Activated CD8-positive, alpha-beta T cell treated with anti-CD3 and anti-CD28 coated beads, Interleukin-2, amount 10 ng/mL, durations not matched to agents 7 days and 5 days (primary cell): ENCODE data around the gene UBXN7. TPM values are rescaled to one million over a fixed set of nuclear protein-coding genes. Genes with fewer than 3 reads are reported as not detected.
"Not testable (repeated sequence)": the region's sequence is repeated elsewhere in the genome, so short reads cannot be mapped to it uniquely, and the experiment has no call there.

Experiments
- ATAC-seq: fragments of 150-1000 bp; cut with Tn5 transposase; one replicate; pipeline ENCODE4 v1.10.0; 2021; ENCODE audit warnings: moderate library complexity
- CTCF ChIA-PET: fragments of 350-600 bp; sonication (Branson Sonifier 250); formaldehyde crosslinking; loops from one replicate; lab custom pipeline; 2021; ENCODE audit warnings: antibody characterized with exemption; lab: Charles Lee
- POLR2A ChIA-PET: fragments of 350-600 bp; sonication (Branson Sonifier 250); formaldehyde crosslinking; loops from one replicate; lab custom pipeline; 2021; ENCODE audit warnings: antibody characterized with exemption; lab: Charles Lee
- DNase-seq: peaks from one replicate; pipeline ENCODE4 v3.0.0-alpha.2; 2020
- H3K27ac Mint-ChIP-seq: one replicate; pipeline ENCODE4 v1.8.0; 2021; ENCODE audit warnings: mild to moderate bottlenecking, mixed read lengths
- H3K27me3 Mint-ChIP-seq: one replicate; pipeline ENCODE4 v1.8.0; 2021; ENCODE audit warnings: low read depth, mixed read lengths
- H3K36me3 Mint-ChIP-seq: one replicate; pipeline ENCODE4 v1.8.0; 2021; ENCODE audit warnings: low read depth, mixed read lengths
- H3K4me1 Mint-ChIP-seq: one replicate; pipeline ENCODE4 v1.8.0; 2021; ENCODE audit warnings: low read depth, mixed read lengths
- H3K4me3 Mint-ChIP-seq: one replicate; pipeline ENCODE4 v1.8.0; 2021; ENCODE audit warnings: mild to moderate bottlenecking, mixed read lengths
- H3K9me3 Mint-ChIP-seq: one replicate; pipeline ENCODE4 v1.8.0; 2022; ENCODE audit warnings: mixed read lengths; ENCODE audit not compliant: insufficient read depth
- total RNA-seq, 2 experiments: library from RNA; stranded (reverse); gene quantifications; one replicate each; pipeline ENCODE4 v1.2.3, GENCODE V29; 2021

The UBXN7 gene
- total RNA-seq, 2 experiments from 2014 or later, result 43.5 to 45.1 TPM

GRCh38 chr3:196445391-196445790 is 13.2 kb upstream of the UBXN7 start:
- DNase-seq, H3K4me3 Mint-ChIP-seq, POLR2A ChIA-PET, H3K36me3 Mint-ChIP-seq, H3K27ac Mint-ChIP-seq, H3K27me3 Mint-ChIP-seq, ATAC-seq, CTCF ChIA-PET, H3K9me3 Mint-ChIP-seq, H3K4me1 Mint-ChIP-seq: not testable (repeated sequence)

- Mint-ChIP-seq H3K27ac (no peak overlapping the region), H3K4me1 (peaks cover 6% of the 10 kb centered on the region), H3K9me3 (no peaks in the 10 kb centered on the region), H3K36me3 (no peaks in the 10 kb centered on the region), H3K27me3 (no peaks in the 10 kb centered on the region), H3K4me3 (no peak overlapping the region)
- CTCF ChIA-PET, result no interaction called here
- POLR2A ChIA-PET, result interaction anchor here (0.7 kb wide), 1 partner anchor 43 kb away, joined by 3 read pairs; no protein-coding TSS in a partner anchor
- DNase-seq (no peak), ATAC-seq (no peak)
Observed at GRCh38 chr3:196444500-196444894, 12.3 kb upstream of the UBXN7 start.

GRCh38 chr3:196440696-196441095 is 8.5 kb upstream of the UBXN7 start:
- no peak overlapping the region for H3K4me3 Mint-ChIP-seq
- CTCF ChIA-PET, result no interaction called here
- POLR2A ChIA-PET, result no interaction called here
- no peak for ATAC-seq
- H3K27ac Mint-ChIP-seq, result no peak overlapping the region
- no peak for DNase-seq
- no peaks in the 10 kb centered on the region for H3K36me3 Mint-ChIP-seq
- no peaks in the 10 kb centered on the region for H3K9me3 Mint-ChIP-seq
- peaks cover 6% of the 10 kb centered on the region for H3K4me1 Mint-ChIP-seq
- no peaks in the 10 kb centered on the region for H3K27me3 Mint-ChIP-seq

GRCh38 chr3:196440041-196440537 is 7.9 kb upstream of the UBXN7 start:
- H3K9me3 Mint-ChIP-seq, result no peaks in the 10 kb centered on the region
- no peaks in the 10 kb centered on the region for H3K36me3 Mint-ChIP-seq
- H3K27me3 Mint-ChIP-seq, result peaks cover 2% of the 10 kb centered on the region
- DNase-seq (no peak), ATAC-seq (no peak)
- no peak overlapping the region for H3K27ac Mint-ChIP-seq
- POLR2A ChIA-PET, result no interaction called here
- no peak overlapping the region for H3K4me3 Mint-ChIP-seq
- CTCF ChIA-PET, result no interaction called here
- H3K4me1 Mint-ChIP-seq, result peaks cover 6% of the 10 kb centered on the region

GRCh38 chr3:196431181-196432136 is 768 bp downstream of the UBXN7 start:
- Mint-ChIP-seq H3K36me3 (peaks cover 9% of the 10 kb centered on the region), H3K4me3 (peak overlapping the region; percentile 69), H3K27ac (peak overlapping the region; percentile 98), H3K27me3 (peaks cover 6% of the 10 kb centered on the region), H3K4me1 (peaks cover 19% of the 10 kb centered on the region), H3K9me3 (no peaks in the 10 kb centered on the region)
- POLR2A ChIA-PET, result interaction anchor here (0.9 to 1.7 kb wide), 6 partner anchors 8 to 436 kb away, joined by 3 to 7 read pairs (median 6); partner anchors contain the start of genes DYNLT2B, RNF168 and SENP5
- DNase-seq, result peak; percentile 31
- peak; percentile 24 for ATAC-seq
- CTCF ChIA-PET, result interaction anchor here (1.3 kb wide), 1 partner anchor 97 kb away, joined by 3 read pairs; no protein-coding TSS in a partner anchor

- peaks cover 10% of the 10 kb centered on the region for H3K36me3 Mint-ChIP-seq
- ATAC-seq (no peak), DNase-seq (no peak)
- H3K4me3 Mint-ChIP-seq, result no peak overlapping the region
- peaks cover 14% of the 10 kb centered on the region for H3K4me1 Mint-ChIP-seq
- no peak overlapping the region for H3K27ac Mint-ChIP-seq
- ChIA-PET CTCF (no interaction called here), POLR2A (no interaction called here)
- H3K27me3 Mint-ChIP-seq, result no peaks in the 10 kb centered on the region
- H3K9me3 Mint-ChIP-seq, result no peaks in the 10 kb centered on the region
Observed at GRCh38 chr3:196428041-196428440, 4.2 kb downstream of the UBXN7 start.

GRCh38 chr3:196424421-196424820 is 7.8 kb downstream of the UBXN7 start:
- DNase-seq, ATAC-seq, CTCF ChIA-PET, H3K27me3 Mint-ChIP-seq, H3K27ac Mint-ChIP-seq, H3K9me3 Mint-ChIP-seq, H3K4me1 Mint-ChIP-seq, H3K4me3 Mint-ChIP-seq: not testable (repeated sequence)
- peaks cover 10% of the 10 kb centered on the region for H3K36me3 Mint-ChIP-seq
- POLR2A ChIA-PET, result interaction anchor here (1.6 kb wide), 1 partner anchor 8 kb away, joined by 4 read pairs; the partner anchor contains the start of gene UBXN7

GRCh38 chr3:196423044-196423781 is 9.0 kb downstream of the UBXN7 start:
- no peak overlapping the region for H3K27ac Mint-ChIP-seq
- POLR2A ChIA-PET, result interaction anchor here (1.6 kb wide), 1 partner anchor 9 kb away, joined by 4 read pairs; the partner anchor contains the start of gene UBXN7
- DNase-seq, result no peak

GRCh38 chr3:196421668-196422067 is 10.6 kb downstream of the UBXN7 start:
- POLR2A ChIA-PET, result interaction anchor here (0.7 kb wide), 1 partner anchor 145 kb away, joined by 3 read pairs; no protein-coding TSS in a partner anchor
- H3K9me3 Mint-ChIP-seq, H3K27ac Mint-ChIP-seq, DNase-seq, H3K27me3 Mint-ChIP-seq, H3K36me3 Mint-ChIP-seq, CTCF ChIA-PET, ATAC-seq, H3K4me3 Mint-ChIP-seq, H3K4me1 Mint-ChIP-seq: not testable (repeated sequence)

More at GRCh38 chr3:196423044-196423781, 9.0 kb downstream of the UBXN7 start:
- Mint-ChIP-seq H3K4me1 (no peaks in the 10 kb centered on the region), H3K27me3 (no peaks in the 10 kb centered on the region), H3K36me3 (peaks cover 10% of the 10 kb centered on the region), H3K4me3 (no peak overlapping the region), H3K9me3 (no peaks in the 10 kb centered on the region)
- CTCF ChIA-PET, result no interaction called here
- ATAC-seq, result no peak

GRCh38 chr3:196419386-196419785 is 12.8 kb downstream of the UBXN7 start:
- Mint-ChIP-seq H3K36me3 (peaks cover 2% of the 10 kb centered on the region), H3K4me3 (no peak overlapping the region), H3K27ac (no peak overlapping the region), H3K9me3 (no peaks in the 10 kb centered on the region), H3K4me1 (no peaks in the 10 kb centered on the region), H3K27me3 (no peaks in the 10 kb centered on the region)
- no peak for DNase-seq
- ChIA-PET POLR2A (interaction anchor here (1.2 kb wide), 1 partner anchor 13 kb away, joined by 3 read pairs; the partner anchor contains the start of gene UBXN7), CTCF (no interaction called here)
- no peak for ATAC-seq

GRCh38 chr3:196418601-196419000 is 13.6 kb downstream of the UBXN7 start:
- POLR2A ChIA-PET, result no interaction called here
- Mint-ChIP-seq H3K36me3 (peaks cover 2% of the 10 kb centered on the region), H3K4me3 (no peak overlapping the region), H3K27ac (no peak overlapping the region), H3K27me3 (no peaks in the 10 kb centered on the region), H3K9me3 (no peaks in the 10 kb centered on the region), H3K4me1 (no peaks in the 10 kb centered on the region)
- CTCF ChIA-PET, result no interaction called here
- DNase-seq (no peak), ATAC-seq (no peak)
